ENCODE data around the gene APOBEC4. TPM values are rescaled to one million over a fixed set of nuclear protein-coding genes. Genes with fewer than 3 reads are reported as not detected.

Gene APOBEC4
- total and polyA plus RNA-seq, 9 of the 15 experiments (the other 6 are each of a cell fraction or from before 2014, with no cell fraction given): not detected

- H3K4me1 ChIP-seq (replicated peaks in 1 of 2; ENCODE audit: control insufficient read depth in 2 of 2, insufficient read depth in 2 of 2, low read length in 2 of 2): no peaks in the 10 kb centered on the region
- no peaks in the 10 kb centered on the region for H3K36me3 ChIP-seq (ENCODE audit: control insufficient read depth, insufficient read depth, low read length)
- FAIRE-seq (no peak), DNase-seq (ENCODE audit: extremely low read depth in 1 of 4, low spot score in 3 of 4) (no peak), ATAC-seq (no peak)
- H3K79me2 ChIP-seq (ENCODE audit: control insufficient read depth, insufficient read depth, low read length): no peaks in the 10 kb centered on the region
- H2AFZ ChIP-seq (ENCODE audit: low read depth, low read length): no peak overlapping the region
- CTCF ChIA-PET (ENCODE audit: low intra/inter-chr PET ratio): interaction anchor here (0.6 kb wide), 1 partner anchor 30 kb away, joined by 3 read pairs; no protein-coding TSS in a partner anchor
- no peak overlapping the region for H3K9ac ChIP-seq (ENCODE audit: insufficient read depth in 1 of 2, low read depth in 2 of 2, low read length in 2 of 2)
- intact Hi-C loops (cut with micrococcal nuclease): no loop called here
- BruUV-seq (replicated peaks): no TSS peak
- POLR2A ChIA-PET: no interaction called here
- H3K9me3 ChIP-seq (replicated peaks; ENCODE audit: control insufficient read depth, insufficient read depth, low read depth, low read length): no peaks in the 10 kb centered on the region
- H3K4me2 ChIP-seq (ENCODE audit: insufficient read depth, low read length): no peak overlapping the region
- H3K27ac ChIP-seq (ENCODE audit: extremely low read depth, low read depth, low read length): no peak overlapping the region
- in situ Hi-C loops (cut with MboI): loop anchor here (25.0 kb wide), 1 partner anchor 649 kb away; the partner anchor contains the start of gene SHCBP1L
- no peak for TF ChIP-seq HMGXB4 (CRISPR knock-in tag; IDR thresholded peaks at IDR 0.05)
- TF ChIP-seq LARP7 (IDR thresholded peaks at IDR 0.05): no peak
- TF ChIP-seq ZNF511 (CRISPR knock-in tag; IDR thresholded peaks at IDR 0.05): no peak
- TF ChIP-seq NFIC (IDR thresholded peaks at IDR 0.05): no peak
- no peak for TF ChIP-seq BCLAF1 (IDR thresholded peaks at IDR 0.05; ENCODE audit: borderline replicate concordance in 1 of 2, control insufficient read depth in 1 of 2, low read depth in 2 of 2, low read length in 1 of 2)
- no peak for TF ChIP-seq ZBTB26 (CRISPR knock-in tag; IDR thresholded peaks at IDR 0.05)
- no peak for TF ChIP-seq PTTG1 (tag; IDR thresholded peaks at IDR 0.05; ENCODE audit: low read depth)
- no peaks in the 10 kb centered on the region for H4K20me1 ChIP-seq (replicated peaks; ENCODE audit: control insufficient read depth, insufficient read depth, low read length)
- H3K9me1 ChIP-seq (ENCODE audit: control insufficient read depth, insufficient read depth, low read length): no peaks in the 10 kb centered on the region
- 0% methylated on average over 2 of the region's 2 CpGs for WGBS (ENCODE audit: insufficient coverage, low coverage, missing lambda C conversion rate)
- H3K4me3 ChIP-seq: no peak overlapping the region
- peaks cover 4 to 9% of the 10 kb centered on the region in 2 experiments; a peak in 4 of 5 replicates for H3K27me3 ChIP-seq (ENCODE audit: control insufficient read depth in 2 of 2, insufficient read depth in 2 of 2, low read length in 2 of 2)
Measured at GRCh38 chr1:183611021-183611420, 42.1 kb downstream of the APOBEC4 start.
